ENCODE measurements around the gene PLA2G2D. TPM values are rescaled to one million over a fixed set of nuclear protein-coding genes. Genes with fewer than 3 reads are reported as not detected.
A peak's percentile ranks its signal among the peaks of the same experiment; 100 is the strongest.

Gene PLA2G2D
- total RNA-seq, 6 donors from 2014 or later, result 0.13 to 0.29 TPM; not detected in 4

DNA sequence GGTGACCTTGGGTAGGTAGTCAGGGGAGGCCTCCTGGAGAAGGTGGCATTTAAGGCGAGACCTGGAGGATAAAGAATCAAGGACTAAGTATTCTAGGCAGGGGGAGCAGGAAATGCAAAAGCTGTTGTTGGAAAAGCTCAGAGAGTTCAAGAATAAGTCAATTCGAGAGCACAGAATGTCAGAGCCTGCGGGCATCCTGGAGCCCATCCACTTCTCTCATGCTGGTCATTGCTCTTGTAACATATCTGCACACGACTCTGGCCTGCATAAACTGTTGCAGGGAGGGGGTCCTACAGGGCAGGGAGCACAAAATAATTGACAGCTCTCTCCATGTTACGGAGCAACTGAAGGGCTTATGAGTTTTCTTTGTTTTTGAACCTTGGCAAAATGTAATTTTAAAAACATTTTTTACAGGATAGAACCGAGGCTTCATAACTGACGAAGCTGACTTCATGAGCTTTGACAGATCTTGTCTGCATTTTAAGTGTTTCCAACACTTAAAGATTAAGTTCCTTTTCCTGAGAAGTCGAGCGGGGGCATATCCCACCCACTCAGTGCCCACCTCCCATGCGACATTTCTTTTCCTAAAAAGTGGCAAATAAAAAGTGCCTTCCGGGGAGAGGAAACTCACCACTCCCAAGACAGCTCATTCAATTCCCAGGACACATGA, 45.1 kb downstream of the PLA2G2D start:
- H3K27ac ChIP-seq, result no peak overlapping the region

DNA sequence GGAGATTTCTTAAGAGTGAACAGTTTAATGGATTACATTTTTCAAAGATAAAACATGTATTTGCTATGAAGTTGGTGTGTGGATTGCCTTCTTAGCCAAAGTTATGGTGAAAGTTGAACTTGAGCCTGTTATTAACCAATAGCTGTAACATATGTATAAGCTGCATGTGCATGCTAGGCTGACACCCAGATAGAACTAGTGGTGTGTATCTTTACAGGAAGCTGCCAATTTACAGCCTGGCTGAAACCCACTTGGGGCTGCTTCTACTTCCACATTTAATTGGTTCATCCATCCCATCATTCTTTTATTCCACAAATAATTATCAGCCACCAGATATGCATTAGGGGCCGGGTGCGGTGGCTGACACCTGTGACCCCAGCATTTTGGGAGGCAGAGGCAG, 46.1 kb downstream of the PLA2G2D start:
- ATAC-seq (ENCODE audit: low FRiP score in 2 of 2), result no peak
- TF ChIP-seq, protein P1, sequence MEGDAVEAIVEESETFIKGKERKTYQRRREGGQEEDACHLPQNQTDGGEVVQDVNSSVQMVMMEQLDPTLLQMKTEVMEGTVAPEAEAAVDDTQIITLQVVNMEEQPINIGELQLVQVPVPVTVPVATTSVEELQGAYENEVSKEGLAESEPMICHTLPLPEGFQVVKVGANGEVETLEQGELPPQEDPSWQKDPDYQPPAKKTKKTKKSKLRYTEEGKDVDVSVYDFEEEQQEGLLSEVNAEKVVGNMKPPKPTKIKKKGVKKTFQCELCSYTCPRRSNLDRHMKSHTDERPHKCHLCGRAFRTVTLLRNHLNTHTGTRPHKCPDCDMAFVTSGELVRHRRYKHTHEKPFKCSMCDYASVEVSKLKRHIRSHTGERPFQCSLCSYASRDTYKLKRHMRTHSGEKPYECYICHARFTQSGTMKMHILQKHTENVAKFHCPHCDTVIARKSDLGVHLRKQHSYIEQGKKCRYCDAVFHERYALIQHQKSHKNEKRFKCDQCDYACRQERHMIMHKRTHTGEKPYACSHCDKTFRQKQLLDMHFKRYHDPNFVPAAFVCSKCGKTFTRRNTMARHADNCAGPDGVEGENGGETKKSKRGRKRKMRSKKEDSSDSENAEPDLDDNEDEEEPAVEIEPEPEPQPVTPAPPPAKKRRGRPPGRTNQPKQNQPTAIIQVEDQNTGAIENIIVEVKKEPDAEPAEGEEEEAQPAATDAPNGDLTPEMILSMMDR (IDR thresholded peaks at IDR 0.05), result no peak
- TF ChIP-seq POLR2A (IDR thresholded peaks at IDR 0.05) (no peak), EP300 (IDR thresholded peaks at IDR 0.05) (no peak), POLR2AphosphoS5 (IDR thresholded peaks at IDR 0.05) (no peak)
- no peak for DNase-seq

More for the DNA sequence above, 45.1 kb downstream of the PLA2G2D start:
- Histone ChIP-seq H3K27me3 (no peaks in the 10 kb centered on the region), H3K4me3 (no peak overlapping the region), H3K4me1 (peaks cover 0 to 9% (median 3%) of the 10 kb centered on the region in 4 donors), H3K36me3 (no peaks in the 10 kb centered on the region), H3K9me3 (no peaks in the 10 kb centered on the region)
- TF ChIP-seq EP300 (IDR thresholded peaks at IDR 0.05), result no peak
- no peak for TF ChIP-seq POLR2A (IDR thresholded peaks at IDR 0.05)
- no peak for TF ChIP-seq POLR2AphosphoS5 (IDR thresholded peaks at IDR 0.05)
- TF ChIP-seq, protein P1 (IDR thresholded peaks at IDR 0.05), result no peak
- ATAC-seq (ENCODE audit: low FRiP score in 2 of 2), result no peak
- DNase-seq, result no peak
- WGBS, 2 donors, result 71 to 73% methylated on average over 11 of the region's 11 CpGs

DNA sequence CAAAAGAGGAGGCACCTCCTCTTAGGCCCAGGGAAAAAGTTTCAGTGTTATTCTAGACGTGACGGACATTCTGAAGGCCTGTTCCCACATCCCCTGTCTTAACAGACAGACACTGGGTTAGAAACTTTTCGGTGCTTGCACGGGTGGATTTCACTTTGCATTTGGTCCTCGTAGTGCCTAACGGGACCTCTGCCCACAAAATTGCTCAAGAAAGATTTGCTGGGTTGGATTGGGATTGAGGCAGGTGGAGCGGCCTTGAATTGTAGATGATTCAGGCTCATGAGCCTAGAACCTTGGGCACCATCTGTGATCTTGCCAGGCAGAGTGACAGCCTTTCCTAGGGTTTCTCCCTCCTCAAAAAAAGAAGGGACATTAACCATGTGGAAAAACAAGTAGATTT, 46.6 kb downstream of the PLA2G2D start:
- Histone ChIP-seq H3K4me1 (peaks cover 0 to 9% (median 3%) of the 10 kb centered on the region in 4 donors), H3K9me3 (no peaks in the 10 kb centered on the region), H3K27ac (no peak overlapping the region), H3K36me3 (no peaks in the 10 kb centered on the region), H3K4me3 (no peak overlapping the region), H3K27me3 (no peaks in the 10 kb centered on the region)
- TF ChIP-seq POLR2AphosphoS5 (IDR thresholded peaks at IDR 0.05) (no peak), POLR2A (IDR thresholded peaks at IDR 0.05) (no peak), EP300 (IDR thresholded peaks at IDR 0.05) (no peak)
- TF ChIP-seq, protein P1 (IDR thresholded peaks at IDR 0.05), result no peak
- no peak for DNase-seq
- no peak for ATAC-seq (ENCODE audit: low FRiP score in 2 of 2)
- 84 to 98% methylated on average over 7 of the region's 7 CpGs for WGBS, 2 donors

More for the DNA sequence above, 46.1 kb downstream of the PLA2G2D start:
- WGBS, 2 donors, result 95 to 100% methylated on average over 2 of the region's 2 CpGs
- H3K36me3 ChIP-seq, result no peaks in the 10 kb centered on the region
- peaks cover 0 to 9% (median 3%) of the 10 kb centered on the region in 4 donors for H3K4me1 ChIP-seq
- no peaks in the 10 kb centered on the region for H3K27me3 ChIP-seq
- H3K9me3 ChIP-seq, result no peaks in the 10 kb centered on the region
- no peak overlapping the region for H3K4me3 ChIP-seq
- no peak overlapping the region for H3K27ac ChIP-seq

DNA sequence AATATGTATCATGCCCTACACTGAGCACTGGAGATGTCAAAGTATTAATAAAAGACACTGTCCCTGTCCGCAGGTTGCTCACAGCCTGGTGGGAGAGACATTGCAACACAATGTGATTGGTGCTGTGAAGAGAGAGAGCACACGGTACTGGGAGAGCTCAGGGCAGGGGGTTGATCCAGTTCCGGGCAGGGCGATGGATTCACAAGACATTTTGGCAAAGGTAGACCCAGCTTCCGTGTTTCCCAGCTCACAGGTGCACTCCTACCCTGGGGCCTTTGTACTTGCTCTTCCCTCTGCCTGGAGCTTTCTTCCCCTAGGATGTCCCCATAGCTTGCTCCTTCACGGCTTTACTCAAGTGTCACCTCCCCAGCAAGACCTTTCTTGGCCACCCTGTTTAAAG, 47.9 kb downstream of the PLA2G2D start:
- no peak overlapping the region for H3K4me3 ChIP-seq
- TF ChIP-seq, protein P1 (IDR thresholded peaks at IDR 0.05), result no peak
- TF ChIP-seq EP300 (IDR thresholded peaks at IDR 0.05) (no peak), POLR2AphosphoS5 (IDR thresholded peaks at IDR 0.05) (no peak), POLR2A (IDR thresholded peaks at IDR 0.05) (no peak)
- H3K9me3 ChIP-seq, result no peaks in the 10 kb centered on the region
- WGBS, 2 donors, result 87 to 92% methylated on average over 6 of the region's 6 CpGs
- H3K36me3 ChIP-seq, result no peaks in the 10 kb centered on the region
- ATAC-seq (ENCODE audit: low FRiP score in 2 of 2) (no peak), DNase-seq (no peak)
- H3K27me3 ChIP-seq, result no peaks in the 10 kb centered on the region
- peaks cover 0 to 9% (median 3%) of the 10 kb centered on the region in 4 donors for H3K4me1 ChIP-seq
- no peak overlapping the region for H3K27ac ChIP-seq

DNA sequence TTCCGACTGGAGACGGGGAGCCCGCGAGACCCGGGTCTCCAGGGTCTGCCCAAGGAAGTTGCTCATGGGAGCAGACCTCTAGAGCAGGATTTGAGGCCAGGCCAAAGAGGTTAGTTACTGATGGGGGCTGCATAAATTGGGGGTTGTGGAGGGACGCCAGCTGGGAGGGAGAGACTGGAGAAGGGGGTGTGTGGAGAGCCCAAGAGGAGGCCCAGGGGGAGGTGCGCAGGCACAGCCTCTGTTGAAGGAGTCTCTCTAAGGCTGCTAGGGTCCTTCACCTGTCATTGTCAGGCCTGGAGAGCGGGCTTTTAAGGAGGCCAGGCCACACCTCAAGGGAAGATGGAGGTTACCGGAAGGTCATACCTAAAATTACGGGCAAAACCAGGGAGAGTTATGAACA, 49.0 kb downstream of the PLA2G2D start:
- ATAC-seq (ENCODE audit: low FRiP score in 2 of 2), result peak in 1 of 2 donors; percentile 18
- Histone ChIP-seq H3K27me3 (no peaks in the 10 kb centered on the region), H3K4me3 (peak overlapping the region; percentile 3 to 35 (median 26)), H3K27ac (peak overlapping the region in 2 of 4 donors; percentile 56 to 64), H3K4me1 (peaks cover 0 to 9% (median 3%) of the 10 kb centered on the region in 4 donors), H3K9me3 (no peaks in the 10 kb centered on the region), H3K36me3 (no peaks in the 10 kb centered on the region)
- WGBS, 2 donors, result 78 to 83% methylated on average over 10 of the region's 10 CpGs
- no peak for DNase-seq
- no peak for TF ChIP-seq EP300 (IDR thresholded peaks at IDR 0.05)
- TF ChIP-seq POLR2AphosphoS5 (IDR thresholded peaks at IDR 0.05), result no peak
- no peak for TF ChIP-seq POLR2A (IDR thresholded peaks at IDR 0.05)
- TF ChIP-seq, protein P1 (IDR thresholded peaks at IDR 0.05), result no peak

Measured in upper lobe of left lung (tissue), 6 donors.